BLaER1 (cell line): Measurements from ENCODE around the gene DPM3.

Source experiments
- H3K27ac ChIP-seq: shearing (Covaris generic); formaldehyde crosslinking; 2 replicates; pipeline ENCODE4 v1.8.1; 2022
- H3K27me3 ChIP-seq: shearing (Covaris generic); formaldehyde crosslinking; 2 replicates; pipeline ENCODE4 v1.8.1; 2022
- H3K36me3 ChIP-seq: shearing (Covaris generic); formaldehyde crosslinking; 2 replicates; pipeline ENCODE4 v1.8.1; 2022
- H3K4me1 ChIP-seq: shearing (Covaris generic); formaldehyde crosslinking; 2 replicates; pipeline ENCODE4 v1.8.1; 2022
- H3K4me2 ChIP-seq: shearing (Covaris generic); formaldehyde crosslinking; 2 replicates; pipeline ENCODE4 v1.8.1; 2022
- H3K4me3 ChIP-seq: shearing (Covaris generic); formaldehyde crosslinking; 2 replicates; pipeline ENCODE4 v1.8.1; 2022
- H3K9ac ChIP-seq: shearing (Covaris generic); formaldehyde crosslinking; 2 replicates; pipeline ENCODE4 v1.8.1; 2022
- H3K9me3 ChIP-seq: shearing (Covaris generic); formaldehyde crosslinking; 2 replicates; pipeline ENCODE4 v1.8.1; 2022
- H4K20me1 ChIP-seq: shearing (Covaris generic); formaldehyde crosslinking; 2 replicates; pipeline ENCODE4 v1.8.1; 2022
- Cebpa-rat ChIP-seq: shearing (Covaris generic); IDR thresholded peaks from 2 replicates; pipeline ENCODE4 v1.8.1; 2022

The DPM3 gene

DNA sequence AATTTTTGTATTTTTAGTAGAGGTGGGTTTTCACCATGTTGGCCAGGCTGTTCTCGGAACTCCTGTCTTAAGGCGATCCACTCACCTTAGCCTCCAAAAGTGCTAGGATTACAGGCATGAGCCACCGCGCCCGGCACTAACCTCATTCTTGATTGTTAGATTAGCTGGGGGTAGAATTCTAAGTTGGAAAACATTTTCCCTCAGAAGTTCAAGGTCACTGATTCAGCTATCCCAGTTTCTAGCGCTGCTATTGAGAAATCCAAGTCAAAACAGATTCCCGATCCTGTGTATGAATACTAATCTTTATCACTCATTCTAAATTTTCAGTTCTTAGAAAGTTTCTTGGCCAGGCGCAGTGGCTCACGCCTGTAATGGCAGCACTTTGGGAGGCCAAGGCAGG lies 37.0 kb downstream of the DPM3 start:
- TF ChIP-seq Cebpa-rat = no peak
- H4K20me1 ChIP-seq = no peaks in the 10 kb centered on the region
- no peak overlapping the region for H3K27ac ChIP-seq
- H3K4me3 ChIP-seq = no peak overlapping the region
- peaks cover 43% of the 10 kb centered on the region for H3K4me1 ChIP-seq
- no peaks in the 10 kb centered on the region for H3K9me3 ChIP-seq
- no peaks in the 10 kb centered on the region for H3K27me3 ChIP-seq
- H3K4me2 ChIP-seq = no peak overlapping the region
- H3K9ac ChIP-seq = no peak overlapping the region
- no peaks in the 10 kb centered on the region for H3K36me3 ChIP-seq

DNA sequence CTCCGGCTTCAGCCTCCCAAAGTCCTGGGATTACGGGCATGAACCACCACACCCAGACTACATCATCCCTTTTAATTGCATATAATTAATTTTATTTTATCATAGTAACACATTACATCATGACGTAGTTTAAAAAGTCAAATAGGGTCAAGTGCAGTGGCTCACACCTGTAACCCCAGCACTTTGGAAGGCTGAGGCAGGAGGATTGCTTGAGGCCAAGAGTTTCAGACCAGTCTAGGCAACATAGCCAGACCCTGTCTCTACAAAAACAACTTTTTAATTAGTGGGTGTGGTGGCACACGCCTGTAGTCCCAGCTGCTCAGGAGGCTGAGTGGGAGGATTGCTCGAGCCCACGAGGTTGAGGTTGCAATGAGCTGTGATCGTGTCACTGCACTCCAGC lies 41.0 kb downstream of the DPM3 start:
- H3K9ac ChIP-seq = no peak overlapping the region
- H3K4me2 ChIP-seq = no peak overlapping the region
- H3K27ac ChIP-seq = no peak overlapping the region
- no peaks in the 10 kb centered on the region for H3K27me3 ChIP-seq
- no peaks in the 10 kb centered on the region for H4K20me1 ChIP-seq
- no peaks in the 10 kb centered on the region for H3K9me3 ChIP-seq
- peaks cover 34% of the 10 kb centered on the region for H3K4me1 ChIP-seq
- H3K4me3 ChIP-seq = no peak overlapping the region
- no peak for TF ChIP-seq Cebpa-rat
- H3K36me3 ChIP-seq = no peaks in the 10 kb centered on the region

DNA sequence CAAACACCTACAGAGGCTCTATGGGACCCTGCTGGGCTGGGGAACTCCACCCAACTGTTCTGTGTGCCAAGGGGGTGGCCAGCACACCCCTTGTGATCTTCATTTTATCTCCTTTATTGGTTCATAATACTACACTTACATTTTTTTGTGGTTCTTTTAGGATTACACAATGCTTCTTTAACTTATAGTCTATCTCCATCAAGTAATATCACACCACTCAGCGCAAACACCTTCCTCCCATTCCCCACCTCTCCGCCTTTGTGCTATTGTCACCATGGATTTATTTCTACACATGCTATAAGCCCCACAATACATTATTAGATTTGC lies 45.7 kb downstream of the DPM3 start:
- Histone ChIP-seq H3K9ac (peak overlapping the region; percentile 52), H3K27ac (peak overlapping the region; percentile 35), H3K4me2 (peak overlapping the region; percentile 78), H3K36me3 (no peaks in the 10 kb centered on the region), H3K9me3 (no peaks in the 10 kb centered on the region), H3K27me3 (no peaks in the 10 kb centered on the region), H4K20me1 (no peaks in the 10 kb centered on the region), H3K4me1 (peaks cover 47% of the 10 kb centered on the region), H3K4me3 (no peak overlapping the region)
- TF ChIP-seq Cebpa-rat = no peak

DNA sequence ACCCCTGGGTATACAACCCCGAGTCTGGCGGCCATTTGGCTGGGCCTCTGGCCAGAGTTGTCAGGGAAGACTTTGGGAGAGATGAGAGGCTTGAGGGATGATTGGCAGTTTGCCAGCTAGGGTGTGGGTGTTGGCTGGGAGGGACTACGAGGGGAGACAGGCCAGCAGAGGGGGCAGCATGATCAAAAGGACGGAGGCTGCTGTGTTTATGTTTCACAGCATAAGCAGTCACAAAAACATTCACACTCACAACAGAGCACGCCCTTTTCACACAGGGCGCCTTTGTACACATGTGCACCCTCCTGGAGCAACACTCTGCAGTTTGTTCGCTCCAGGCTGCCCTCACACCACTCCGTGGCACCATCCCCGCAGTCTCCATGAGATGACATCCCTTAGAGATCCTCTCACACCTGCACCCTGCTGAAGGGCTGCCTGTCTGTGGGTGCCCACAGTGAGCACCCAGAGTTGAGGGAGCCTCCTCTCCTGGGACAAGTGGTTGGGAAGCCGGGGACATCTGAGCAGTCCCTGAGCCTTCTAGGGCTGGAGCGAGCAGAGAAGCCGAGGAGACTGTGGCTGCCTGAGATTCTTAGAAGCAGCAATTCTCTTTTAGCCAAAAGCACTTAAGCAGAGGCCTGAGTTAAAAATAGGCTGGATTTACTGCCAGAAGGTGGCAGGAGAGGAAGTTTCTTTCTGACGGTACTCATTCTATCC lies 46.3 kb downstream of the DPM3 start:
- no peak for TF ChIP-seq Cebpa-rat
- no peaks in the 10 kb centered on the region for H3K36me3 ChIP-seq
- no peaks in the 10 kb centered on the region for H3K9me3 ChIP-seq
- peak overlapping the region; percentile 78 for H3K4me2 ChIP-seq
- H3K9ac ChIP-seq = peak overlapping the region; percentile 52
- H4K20me1 ChIP-seq = no peaks in the 10 kb centered on the region
- H3K27ac ChIP-seq = peak overlapping the region; percentile 35
- H3K4me1 ChIP-seq = peaks cover 47% of the 10 kb centered on the region
- H3K4me3 ChIP-seq = no peak overlapping the region
- H3K27me3 ChIP-seq = no peaks in the 10 kb centered on the region

DNA sequence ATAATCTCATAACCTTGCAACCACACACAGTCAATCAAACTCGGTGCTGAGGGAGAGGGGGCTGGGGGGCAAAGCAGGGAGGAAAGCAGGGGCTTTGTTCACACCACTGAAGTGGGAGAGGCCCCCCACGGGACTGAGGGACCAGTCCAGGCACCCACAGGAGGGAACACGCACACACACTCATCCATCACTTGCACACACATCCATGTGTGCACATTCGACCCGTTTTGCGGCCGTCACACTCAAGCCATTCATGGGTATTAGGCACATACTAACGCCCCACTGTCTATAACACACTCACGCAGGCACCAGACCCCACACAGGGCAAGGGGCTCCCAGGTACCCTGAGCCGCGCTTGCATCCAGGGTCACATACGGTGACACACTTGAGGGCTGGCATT lies 47.7 kb downstream of the DPM3 start:
- no peaks in the 10 kb centered on the region for H3K9me3 ChIP-seq

DNA sequence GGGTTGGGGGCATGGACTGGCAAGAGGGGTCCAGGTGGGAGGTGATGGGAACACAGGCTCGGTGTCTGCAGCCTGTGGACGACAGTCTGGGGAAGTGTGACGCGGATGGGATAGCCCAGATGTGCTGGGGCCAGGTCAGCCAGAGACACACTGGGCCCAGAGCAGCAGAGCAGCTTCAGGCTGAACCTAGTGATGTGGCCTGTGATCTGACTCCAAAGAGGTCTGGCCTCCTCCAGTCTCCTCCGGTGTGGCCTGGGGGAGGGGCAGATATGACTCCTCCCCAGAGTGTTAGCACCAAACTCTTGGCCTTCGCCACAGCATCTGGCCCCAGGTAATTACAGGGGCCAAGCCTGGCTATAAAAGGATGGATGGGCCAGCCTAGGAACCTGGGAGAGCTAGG lies 48.2 kb downstream of the DPM3 start:
- Histone ChIP-seq H3K4me3 (no peak overlapping the region), H3K36me3 (no peaks in the 10 kb centered on the region), H3K4me2 (peak overlapping the region; percentile 78), H3K27ac (no peak overlapping the region), H3K27me3 (no peaks in the 10 kb centered on the region), H3K9ac (no peak overlapping the region), H3K4me1 (peaks cover 54% of the 10 kb centered on the region), H4K20me1 (no peaks in the 10 kb centered on the region), H3K9me3 (no peaks in the 10 kb centered on the region)
- no peak for TF ChIP-seq Cebpa-rat

More for the DNA sequence above, 47.7 kb downstream of the DPM3 start:
- TF ChIP-seq Cebpa-rat = no peak
- Histone ChIP-seq H3K9ac (no peak overlapping the region), H3K27ac (no peak overlapping the region), H3K36me3 (no peaks in the 10 kb centered on the region), H3K4me2 (peak overlapping the region; percentile 78), H4K20me1 (no peaks in the 10 kb centered on the region), H3K4me3 (no peak overlapping the region), H3K4me1 (peaks cover 49% of the 10 kb centered on the region), H3K27me3 (no peaks in the 10 kb centered on the region)

DNA sequence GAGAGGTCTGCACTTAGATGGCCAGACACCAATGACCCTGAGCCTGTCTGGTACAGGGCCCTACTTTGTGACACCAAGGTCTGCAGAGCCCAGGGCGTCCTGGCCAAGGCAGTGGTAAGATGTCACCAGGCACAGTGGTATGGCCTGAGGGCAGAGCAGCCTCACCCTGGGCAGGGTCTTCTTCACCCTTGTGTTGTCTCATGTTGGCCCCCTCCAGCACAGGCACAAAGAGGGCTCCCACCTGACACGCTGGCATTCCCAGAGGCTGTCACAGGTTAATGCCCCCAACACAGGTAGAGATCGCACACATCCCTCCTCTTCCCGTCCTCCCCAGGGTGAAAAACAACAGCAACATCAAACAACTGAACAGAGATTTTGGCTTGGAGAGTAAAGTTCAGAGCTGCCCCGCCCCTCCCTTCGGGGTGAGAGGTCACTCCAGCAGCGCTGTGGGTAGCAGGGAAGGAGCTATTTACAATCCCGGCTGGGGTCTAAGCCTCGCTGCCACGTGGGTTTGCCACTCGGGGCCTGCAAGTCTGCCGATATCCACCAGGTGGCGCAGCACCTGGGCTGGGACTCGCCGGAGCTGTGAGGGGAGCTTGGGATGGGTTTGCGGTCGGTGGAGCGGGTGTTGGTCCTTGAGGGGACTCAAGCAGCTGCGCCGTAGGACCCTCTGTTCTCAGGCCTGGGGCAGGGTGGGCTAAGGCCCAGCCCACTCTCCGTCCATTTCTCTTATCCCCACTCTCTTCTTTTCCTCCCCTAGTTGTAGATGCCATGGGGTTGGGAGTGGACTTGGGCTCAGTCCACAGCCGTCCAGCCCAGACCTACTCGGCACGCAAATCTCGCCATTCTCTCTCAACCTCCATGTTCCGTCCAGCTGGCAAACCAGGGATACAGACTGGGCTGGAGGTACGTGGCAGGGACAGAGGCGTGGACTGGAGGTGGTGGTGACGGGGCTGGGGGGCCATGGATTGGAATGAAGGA lies 49.0 kb downstream of the DPM3 start:
- H4K20me1 ChIP-seq = no peaks in the 10 kb centered on the region
- H3K27ac ChIP-seq = peak overlapping the region; percentile 47; the same call in 1 of the 2 replicates
- H3K4me2 ChIP-seq = peak overlapping the region; percentile 78
- H3K9ac ChIP-seq = peak overlapping the region; percentile 36; the same call in 1 of the 2 replicates
- H3K9me3 ChIP-seq = no peaks in the 10 kb centered on the region
- peaks cover 62% of the 10 kb centered on the region for H3K4me1 ChIP-seq
- H3K4me3 ChIP-seq = no peak overlapping the region
- no peaks in the 10 kb centered on the region for H3K36me3 ChIP-seq
- TF ChIP-seq Cebpa-rat = no peak
- H3K27me3 ChIP-seq = no peaks in the 10 kb centered on the region
